Measurements from ENCODE around the gene UPK3B. TPM values are rescaled to one million over a fixed set of nuclear protein-coding genes. Genes with fewer than 3 reads are reported as not detected.
"Not testable (repeated sequence)": the region's sequence is repeated elsewhere in the genome, so short reads cannot be mapped to it uniquely, and the experiment has no call there.

UPK3B gene
- total RNA-seq, 1 donor from 2014 or later: 7.6 TPM

DNA sequence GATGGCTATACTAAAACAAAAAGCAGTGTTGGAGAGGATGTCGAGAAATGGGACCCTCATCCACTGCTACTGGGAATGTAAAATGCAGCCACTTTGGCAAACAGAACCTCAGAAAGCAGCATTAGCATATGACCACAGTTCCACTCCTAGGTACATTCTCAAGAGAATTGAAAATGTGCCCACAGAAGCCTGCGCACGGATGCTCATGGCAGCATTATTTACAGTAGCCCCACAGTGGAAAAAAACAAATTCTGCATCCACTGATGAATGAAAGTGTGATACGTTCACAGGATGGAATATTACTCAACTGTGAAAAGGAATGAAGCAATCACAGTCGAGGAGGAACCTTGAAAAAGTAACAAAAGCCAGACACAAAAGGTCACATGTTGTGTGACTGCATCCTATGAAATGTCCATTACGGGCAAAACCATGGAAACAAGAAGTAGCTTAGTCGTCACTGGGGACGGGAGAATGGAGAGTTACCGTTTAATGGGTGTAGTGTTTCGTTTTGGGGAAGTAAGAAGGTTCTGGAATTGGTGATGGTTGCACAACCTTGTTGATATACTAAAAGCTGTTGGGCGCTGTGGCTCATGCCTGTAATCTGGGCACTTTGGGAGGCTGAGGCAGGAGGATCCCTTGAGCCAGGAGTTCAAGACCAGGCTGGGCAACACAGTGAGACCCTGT lies 2.5 kb upstream of the UPK3B start:
- intact Hi-C loops (cut with DNase I): no loop called here
- no peak for DNase-seq (ENCODE audit: low spot score in 2 of 2)
- H3K27me3 ChIP-seq: no peaks in the 10 kb centered on the region
- peaks cover 14 to 22% of the 10 kb centered on the region in 2 donors for H3K36me3 ChIP-seq
- H3K27ac ChIP-seq: no peak overlapping the region
- TF ChIP-seq, protein P1, sequence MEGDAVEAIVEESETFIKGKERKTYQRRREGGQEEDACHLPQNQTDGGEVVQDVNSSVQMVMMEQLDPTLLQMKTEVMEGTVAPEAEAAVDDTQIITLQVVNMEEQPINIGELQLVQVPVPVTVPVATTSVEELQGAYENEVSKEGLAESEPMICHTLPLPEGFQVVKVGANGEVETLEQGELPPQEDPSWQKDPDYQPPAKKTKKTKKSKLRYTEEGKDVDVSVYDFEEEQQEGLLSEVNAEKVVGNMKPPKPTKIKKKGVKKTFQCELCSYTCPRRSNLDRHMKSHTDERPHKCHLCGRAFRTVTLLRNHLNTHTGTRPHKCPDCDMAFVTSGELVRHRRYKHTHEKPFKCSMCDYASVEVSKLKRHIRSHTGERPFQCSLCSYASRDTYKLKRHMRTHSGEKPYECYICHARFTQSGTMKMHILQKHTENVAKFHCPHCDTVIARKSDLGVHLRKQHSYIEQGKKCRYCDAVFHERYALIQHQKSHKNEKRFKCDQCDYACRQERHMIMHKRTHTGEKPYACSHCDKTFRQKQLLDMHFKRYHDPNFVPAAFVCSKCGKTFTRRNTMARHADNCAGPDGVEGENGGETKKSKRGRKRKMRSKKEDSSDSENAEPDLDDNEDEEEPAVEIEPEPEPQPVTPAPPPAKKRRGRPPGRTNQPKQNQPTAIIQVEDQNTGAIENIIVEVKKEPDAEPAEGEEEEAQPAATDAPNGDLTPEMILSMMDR (IDR thresholded peaks at IDR 0.05): no peak
- no peaks in the 10 kb centered on the region for H3K9me3 ChIP-seq
- no peaks in the 10 kb centered on the region for H3K4me1 ChIP-seq
- H3K4me3 ChIP-seq: no peak overlapping the region

DNA sequence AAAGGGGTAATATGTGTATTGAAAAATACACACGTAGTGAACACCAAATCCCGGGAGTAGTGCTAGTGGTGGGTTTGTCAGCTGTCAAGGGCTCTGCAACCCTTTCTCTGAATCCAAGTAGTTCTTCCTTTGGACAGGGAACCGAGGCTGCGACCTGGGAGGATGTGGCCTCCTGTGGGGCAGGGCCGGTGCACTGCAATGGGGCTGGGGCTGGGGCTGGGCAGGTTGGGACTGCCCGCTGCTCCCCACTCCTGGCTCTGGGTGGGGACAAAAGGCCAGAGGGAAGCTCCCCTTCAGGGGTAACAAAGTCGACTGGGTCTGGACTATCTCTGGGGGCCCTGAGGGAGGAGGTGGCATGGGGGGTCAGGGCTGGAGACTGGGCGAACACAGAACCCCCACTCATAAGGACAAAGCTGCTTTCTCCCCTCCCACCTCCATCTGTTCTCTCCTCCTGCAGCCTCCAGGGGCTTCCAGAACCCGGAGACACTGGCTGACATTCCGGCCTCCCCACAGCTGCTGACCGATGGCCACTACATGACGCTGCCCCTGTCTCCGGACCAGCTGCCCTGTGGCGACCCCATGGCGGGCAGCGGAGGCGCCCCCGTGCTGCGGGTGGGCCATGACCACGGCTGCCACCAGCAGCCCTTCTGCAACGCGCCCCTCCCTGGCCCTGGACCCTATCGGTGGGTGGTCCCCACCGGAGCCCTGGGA lies 1.0 kb downstream of the UPK3B start:
- intact Hi-C loops (cut with DNase I); H3K4me3 ChIP-seq; H3K27me3 ChIP-seq; H3K9me3 ChIP-seq; H3K4me1 ChIP-seq; H3K36me3 ChIP-seq; DNase-seq (ENCODE audit: low spot score in 2 of 2); H3K27ac ChIP-seq: not testable (repeated sequence)

GRCh38 chr7:76511911-76512885 lies 1.8 kb downstream of the UPK3B start:
- DNase-seq (ENCODE audit: low spot score in 2 of 2); H3K36me3 ChIP-seq; H3K9me3 ChIP-seq; H3K4me3 ChIP-seq; H3K27ac ChIP-seq; intact Hi-C loops (cut with DNase I); H3K27me3 ChIP-seq; H3K4me1 ChIP-seq: not testable (repeated sequence)

DNA sequence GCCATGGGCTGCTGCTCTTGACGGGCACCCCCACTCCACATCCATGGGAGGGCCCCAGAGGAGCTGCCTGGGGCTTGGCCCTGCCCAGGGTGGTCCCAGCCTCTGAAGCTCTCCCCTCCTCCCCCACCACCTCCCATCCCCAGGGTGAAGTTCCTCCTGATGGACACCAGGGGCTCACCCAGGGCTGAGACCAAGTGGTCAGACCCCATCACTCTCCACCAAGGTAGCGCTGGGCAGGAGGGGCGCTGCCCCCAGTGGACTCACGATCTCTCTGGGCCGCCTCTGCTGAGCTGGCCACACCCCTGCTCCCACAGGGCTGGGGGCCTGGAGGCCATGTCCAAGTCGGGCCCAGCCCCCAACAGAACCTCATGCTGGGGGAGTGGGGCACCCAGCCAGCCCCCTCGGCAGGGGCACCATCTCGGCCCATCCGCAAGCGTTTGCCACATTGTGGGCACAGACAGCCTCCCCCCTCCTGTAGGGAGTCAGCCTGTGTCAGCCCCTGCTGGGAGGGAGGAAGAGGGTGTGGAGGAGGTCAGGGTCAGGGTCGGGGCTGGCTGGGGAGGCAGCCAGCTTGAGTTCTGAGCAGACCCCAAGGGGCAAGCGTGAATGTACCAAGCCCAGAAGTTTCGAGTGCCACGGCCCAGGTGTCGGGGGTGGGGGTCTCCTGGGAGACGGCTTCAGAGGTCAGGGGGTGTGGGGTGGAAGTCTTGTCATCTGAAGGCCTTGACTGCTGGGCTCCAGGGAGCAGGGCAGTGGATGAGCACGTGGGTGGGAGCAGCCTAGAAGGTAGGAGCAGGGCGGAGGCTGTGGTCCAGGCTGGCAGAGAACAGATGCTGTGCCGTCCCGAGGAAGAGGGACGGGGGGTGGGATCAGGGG lies 2.8 kb downstream of the UPK3B start:
- no peaks in the 10 kb centered on the region for H3K9me3 ChIP-seq
- no peak overlapping the region for H3K4me3 ChIP-seq
- TF ChIP-seq, protein P1 (IDR thresholded peaks at IDR 0.05): no peak
- no peaks in the 10 kb centered on the region for H3K36me3 ChIP-seq
- no peak for DNase-seq (ENCODE audit: low spot score in 2 of 2)
- intact Hi-C loops (cut with DNase I): no loop called here
- H3K27me3 ChIP-seq: no peaks in the 10 kb centered on the region
- H3K4me1 ChIP-seq: no peaks in the 10 kb centered on the region
- no peak overlapping the region for H3K27ac ChIP-seq

DNA sequence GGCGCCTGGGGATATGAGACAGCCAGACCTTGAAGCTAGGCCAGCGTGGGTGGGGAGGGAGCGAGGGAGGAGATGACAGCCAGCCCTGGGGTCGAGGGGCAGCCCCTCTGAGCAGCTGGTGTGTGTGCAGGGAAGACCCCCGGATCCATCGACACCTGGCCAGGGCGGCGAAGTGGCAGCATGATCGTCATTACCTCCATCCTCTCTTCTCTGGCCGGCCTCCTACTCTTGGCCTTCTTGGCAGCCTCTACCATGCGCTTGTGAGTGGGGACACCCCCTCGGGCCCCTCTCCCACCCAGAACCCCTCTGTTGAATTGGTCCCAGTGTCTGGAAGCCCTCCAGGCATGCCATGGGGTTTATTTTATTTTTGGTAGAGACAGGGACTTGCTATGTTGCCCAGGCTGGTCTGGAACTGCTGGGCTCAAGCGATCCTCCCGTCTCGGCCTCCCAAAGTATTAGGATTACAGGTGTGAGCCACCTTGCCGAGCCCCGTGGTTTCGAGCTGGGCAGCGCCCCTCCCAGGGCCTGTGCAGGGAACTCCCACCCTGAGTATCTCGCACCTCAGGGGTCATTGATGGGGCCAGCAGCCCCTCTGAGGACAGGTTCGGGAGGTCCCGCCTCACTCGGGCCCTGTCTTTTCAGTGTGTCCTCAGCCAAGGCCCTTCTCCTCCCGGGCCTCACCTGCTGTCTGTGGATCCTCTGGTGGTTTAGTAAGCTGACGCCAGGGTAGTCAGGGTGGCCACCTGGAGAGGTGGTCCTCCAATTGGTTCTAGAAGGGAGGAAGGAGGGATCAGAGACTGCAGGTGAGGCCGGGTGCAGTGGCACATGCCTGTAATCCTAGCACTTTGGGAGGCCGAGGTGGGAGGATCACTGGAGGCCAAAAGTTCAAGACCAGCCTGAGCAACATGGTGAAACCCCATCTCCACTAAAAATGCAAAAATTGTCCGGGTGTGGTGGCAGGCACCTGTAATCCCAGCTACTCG lies 3.8 kb downstream of the UPK3B start:
- Histone ChIP-seq H3K27ac (no peak overlapping the region), H3K4me1 (no peaks in the 10 kb centered on the region), H3K36me3 (no peaks in the 10 kb centered on the region), H3K27me3 (no peaks in the 10 kb centered on the region), H3K4me3 (no peak overlapping the region), H3K9me3 (no peaks in the 10 kb centered on the region)
- intact Hi-C loops (cut with DNase I): no loop called here
- TF ChIP-seq, protein P1 (IDR thresholded peaks at IDR 0.05): no peak
- no peak for DNase-seq (ENCODE audit: low spot score in 2 of 2)
